Measurements from ENCODE around the gene SHISA5.
"Not testable (repeated sequence)": the region's sequence is repeated elsewhere in the genome, so short reads cannot be mapped to it uniquely, and the experiment has no call there.

Gene SHISA5, protein sequence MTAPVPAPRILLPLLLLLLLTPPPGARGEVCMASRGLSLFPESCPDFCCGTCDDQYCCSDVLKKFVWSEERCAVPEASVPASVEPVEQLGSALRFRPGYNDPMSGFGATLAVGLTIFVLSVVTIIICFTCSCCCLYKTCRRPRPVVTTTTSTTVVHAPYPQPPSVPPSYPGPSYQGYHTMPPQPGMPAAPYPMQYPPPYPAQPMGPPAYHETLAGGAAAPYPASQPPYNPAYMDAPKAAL

DNA sequence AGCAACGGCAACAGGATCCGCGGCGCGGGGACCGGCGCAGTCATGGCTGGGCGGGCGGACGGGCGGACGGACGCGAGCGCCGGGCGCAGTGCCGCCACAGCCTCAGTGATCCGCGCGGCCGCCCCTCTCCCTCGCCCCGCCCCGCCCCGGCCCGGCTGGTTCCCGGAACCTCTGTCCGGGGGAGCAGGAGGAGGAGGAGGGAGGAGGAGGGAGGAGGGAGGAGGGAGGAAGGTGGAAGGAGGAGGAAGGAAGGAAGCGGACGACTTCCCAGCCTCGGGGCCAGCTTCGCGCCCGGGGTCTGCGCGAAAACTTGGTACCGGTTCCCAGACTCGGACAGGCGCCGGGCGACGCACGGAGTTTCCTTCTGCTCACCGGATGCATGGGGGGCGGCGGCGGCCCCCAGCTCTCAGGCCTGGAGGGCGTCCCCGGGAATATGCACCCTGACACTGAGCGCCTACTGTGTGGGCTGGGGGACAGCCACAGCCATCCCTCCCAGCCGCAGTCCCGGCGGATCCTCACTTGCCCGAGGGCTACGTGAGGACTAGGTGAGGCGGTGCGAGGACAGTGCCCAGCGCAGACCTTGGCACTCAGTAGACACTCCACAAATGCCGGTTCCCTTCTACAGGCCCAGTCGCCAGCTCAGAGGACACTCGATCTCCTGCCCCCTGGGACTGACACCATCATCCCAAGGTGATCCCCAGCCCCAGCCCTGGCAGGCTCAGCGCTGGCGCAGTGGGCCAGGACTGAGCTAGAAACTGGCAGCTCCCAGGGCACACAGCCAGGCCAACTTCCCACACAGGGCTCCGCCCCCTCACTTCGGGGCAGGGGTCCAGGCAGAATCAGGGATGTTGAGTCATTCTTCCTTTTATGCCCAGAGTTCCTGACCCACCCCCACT lies at the start of gene SHISA5:
Gene SHISA5, minus strand, starts transcription at position 124 of the 896 bp plus-strand sequence. Its CDS starts 80 bp downstream, at position 44.
- DNase-seq, result peak; percentile 63

DNA sequence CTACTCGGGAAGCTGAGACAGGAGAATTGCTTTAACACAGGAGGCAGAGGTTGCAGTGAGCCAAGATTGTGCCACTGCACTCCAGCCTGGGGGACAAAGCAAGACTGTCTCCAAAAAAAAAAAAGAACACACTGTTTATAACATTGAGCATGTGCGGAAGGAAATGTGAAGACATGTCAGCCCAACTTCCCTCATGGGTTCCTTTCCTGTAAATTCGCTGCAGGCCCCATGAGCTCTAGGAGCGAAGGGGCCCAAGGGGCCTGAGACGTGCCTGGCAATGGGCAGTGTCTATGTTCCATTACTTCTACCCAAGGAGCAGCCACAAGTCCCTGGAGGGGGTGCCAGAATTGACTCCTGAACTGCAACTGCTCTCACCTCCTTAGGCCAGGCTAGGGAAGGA lies 49.4 kb upstream of the SHISA5 start:
- DNase-seq, result no peak

DNA sequence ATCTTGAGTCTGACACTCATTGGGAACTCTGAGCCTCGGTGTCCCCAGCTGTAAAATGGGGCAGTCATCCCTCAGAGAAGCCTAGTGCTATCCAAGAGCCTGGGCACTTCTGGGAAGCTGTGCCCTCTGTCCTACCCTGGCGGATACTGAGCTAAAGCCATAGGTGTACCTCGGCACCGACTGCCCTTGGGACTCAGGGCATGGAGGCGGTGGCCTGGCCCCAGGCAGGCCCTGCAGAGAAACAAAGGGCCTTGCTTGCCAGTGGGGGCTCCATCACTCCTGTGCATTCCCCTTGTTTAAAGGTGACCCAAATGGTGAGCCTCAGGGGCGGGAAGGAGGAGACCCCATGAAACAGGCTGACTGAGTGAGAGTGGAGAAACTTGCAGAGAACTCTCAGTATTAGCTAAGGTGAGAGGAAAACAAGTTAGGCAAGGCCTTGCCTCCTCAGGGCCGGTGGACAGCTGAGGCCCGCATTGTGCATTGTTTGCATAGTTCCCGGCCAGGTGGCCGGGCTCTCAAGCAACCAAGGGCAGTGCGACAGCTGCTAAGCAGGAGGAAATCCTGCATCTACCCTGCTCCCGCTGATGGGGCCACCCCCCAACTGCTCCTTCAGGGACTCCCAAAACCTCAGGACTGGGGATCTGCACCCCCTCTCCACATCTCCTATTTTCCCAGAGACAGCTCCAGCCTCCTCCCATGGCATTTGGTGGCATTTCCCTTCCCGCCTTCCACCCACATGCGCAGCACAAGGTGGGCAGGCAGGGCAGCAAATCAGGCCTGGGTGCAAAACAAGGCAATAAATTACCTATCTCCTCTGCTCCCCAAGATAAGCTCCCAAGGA lies 48.4 kb upstream of the SHISA5 start:
- DNase-seq, result no peak

DNA sequence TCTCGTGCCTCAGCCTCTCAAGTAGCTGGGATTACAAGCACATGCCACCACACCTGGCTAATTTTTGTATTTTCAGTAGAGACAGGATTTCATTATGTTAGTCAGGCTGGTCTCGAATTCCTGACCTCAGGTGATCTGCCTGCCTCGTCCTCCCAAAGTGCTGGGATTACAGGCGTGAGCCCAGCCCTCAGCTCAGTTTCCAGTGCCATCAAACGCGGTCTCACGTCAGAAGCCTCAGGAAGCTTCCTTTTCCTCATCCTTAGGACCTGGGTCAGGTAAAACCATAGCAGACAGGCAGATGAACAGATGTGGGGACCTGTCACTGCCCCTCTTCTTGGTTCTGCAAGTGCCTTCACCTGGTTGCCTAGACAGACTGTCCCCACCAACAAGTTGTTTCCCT lies 47.7 kb upstream of the SHISA5 start:
- DNase-seq, result not testable (repeated sequence)

DNA sequence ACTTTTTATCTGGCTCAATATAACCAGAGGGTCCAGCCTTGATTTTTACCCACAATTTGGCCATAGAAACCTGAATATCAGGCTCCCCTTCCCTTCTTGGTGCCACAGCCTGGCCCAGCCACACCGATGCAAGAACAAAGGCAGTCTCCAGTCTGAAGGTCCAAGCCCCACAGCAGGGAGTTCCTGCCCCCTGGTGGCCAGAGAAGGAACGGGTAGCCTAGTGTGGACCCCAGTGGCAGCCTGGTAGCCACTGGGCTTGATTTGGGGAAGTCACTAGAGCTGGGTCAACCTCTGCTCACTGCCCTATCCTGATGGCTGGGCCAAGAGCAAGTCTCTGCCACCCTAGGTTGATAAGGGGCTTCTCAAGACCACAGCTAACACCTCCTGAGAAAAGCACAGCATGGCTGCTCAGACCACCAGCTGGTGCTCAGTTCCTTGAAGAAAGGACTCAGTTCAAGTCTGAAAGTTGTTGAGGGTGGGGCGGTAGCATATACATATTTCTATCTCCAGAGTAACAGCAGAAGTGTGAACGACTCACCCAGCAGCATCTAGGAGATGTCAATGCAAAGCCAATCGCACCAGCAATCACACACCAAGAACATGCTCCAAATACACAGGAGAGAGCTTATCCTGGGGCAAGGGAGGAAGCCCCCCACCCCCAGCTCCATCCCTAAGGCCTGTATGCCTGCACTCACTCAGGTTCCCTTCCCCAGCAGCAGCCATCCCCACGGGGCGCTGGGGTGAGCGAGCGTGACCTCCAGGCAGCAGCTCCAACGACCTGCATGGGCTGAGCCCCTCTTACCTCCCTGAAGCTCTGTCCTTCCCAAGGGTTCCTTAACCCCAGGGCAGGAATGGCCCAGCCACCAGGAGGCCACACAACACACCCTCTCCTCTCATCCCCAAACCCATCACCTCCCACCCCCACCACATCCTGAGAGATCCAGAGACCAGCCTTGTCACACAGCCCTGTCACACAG lies 45.0 kb upstream of the SHISA5 start:
- peak; percentile 86 for DNase-seq

DNA sequence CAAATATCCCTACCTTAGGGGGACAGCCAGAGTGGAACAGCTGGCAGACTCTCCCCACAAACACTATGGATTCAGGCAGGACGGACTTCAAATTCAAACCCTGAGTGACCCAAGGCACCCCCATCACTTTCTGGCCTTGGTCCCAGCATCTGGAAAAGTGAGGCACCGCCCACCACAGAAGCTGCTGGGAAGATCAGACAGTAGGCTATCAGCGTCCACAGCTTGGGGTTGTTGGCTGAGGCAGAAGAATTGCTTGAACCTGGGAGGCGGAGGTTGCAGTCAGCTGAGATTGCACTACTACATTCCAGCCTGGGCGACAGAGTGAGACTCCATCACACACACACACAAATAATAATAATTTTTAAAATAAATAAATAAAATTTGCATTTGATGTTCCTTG lies 44.2 kb upstream of the SHISA5 start:
- DNase-seq, result no peak

DNA sequence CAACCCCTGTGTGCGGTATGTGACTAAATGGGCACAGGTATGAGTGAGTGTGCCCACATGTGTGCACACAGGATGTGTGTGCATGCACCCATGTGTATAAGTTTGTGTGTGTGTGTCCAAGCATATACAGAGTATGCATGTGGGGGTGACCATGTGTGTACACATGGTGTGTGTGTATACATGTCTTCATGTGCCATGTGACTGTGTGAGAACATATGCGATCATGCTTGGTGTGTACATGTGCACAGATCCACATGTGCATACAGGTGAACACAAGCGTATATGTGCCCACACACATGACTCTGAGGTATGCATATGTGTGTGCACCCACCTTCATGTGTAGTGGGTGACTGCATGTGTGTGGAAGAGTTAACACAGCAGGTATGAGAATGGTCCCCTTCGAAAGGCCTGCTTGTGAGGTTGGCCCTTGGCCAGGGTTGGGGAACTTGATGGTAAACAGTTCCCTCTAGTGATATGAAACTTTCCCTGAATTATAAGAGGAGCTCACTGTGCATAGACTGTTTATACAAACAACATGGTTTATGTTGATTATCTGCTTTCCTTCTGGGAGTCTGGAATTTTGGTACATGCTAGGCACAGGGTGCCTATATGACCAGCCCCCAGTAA lies 42.3 kb upstream of the SHISA5 start:
- DNase-seq, result no peak

DNA sequence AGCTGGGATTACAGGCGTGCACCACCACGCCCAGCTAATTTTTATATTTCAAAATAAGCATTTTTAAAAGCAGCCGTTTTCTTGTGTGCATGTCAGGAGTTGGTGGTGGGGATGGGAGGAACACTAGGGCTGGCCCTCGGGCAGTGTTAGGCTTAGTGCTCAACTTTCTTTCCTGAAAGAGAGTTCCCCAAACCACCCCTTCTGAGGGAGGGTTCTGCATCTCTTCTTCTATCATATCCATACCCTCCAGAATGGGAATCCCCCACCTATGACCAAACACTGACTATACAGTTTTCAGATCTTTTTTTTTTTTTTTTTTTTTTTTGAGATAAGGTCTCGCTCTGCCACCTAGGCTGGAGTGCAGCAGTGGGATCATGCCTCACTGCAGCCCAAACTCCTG lies 40.2 kb upstream of the SHISA5 start:
- DNase-seq, result no peak

DNA sequence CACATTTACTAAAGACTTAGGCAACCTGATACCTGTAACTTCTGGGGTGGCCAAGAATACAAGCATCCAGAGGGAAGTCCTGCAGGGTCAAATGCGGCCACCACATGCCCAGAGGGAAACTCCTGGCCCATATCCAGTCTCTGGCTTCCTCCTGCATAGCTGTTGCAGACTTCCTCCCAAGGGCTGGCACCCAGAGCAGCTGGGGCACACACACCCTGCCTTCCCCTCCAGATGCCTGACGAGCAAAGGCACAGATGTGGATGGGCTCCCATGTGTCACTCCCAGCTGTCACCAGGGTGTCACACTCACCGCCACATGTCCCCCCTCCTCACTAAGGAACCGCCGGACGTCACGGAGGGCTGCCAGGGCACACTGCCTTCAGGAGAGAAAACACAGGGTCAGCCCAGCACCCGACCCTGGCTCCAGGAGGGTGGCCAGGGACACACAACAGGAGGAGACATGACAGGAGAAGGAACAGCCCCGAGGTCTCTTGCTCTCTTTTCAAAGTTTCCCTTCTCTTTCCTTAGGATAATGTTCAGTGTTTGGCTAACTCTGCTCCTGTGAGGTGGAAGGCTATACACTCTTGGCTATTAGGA lies 39.4 kb upstream of the SHISA5 start:
- no peak for DNase-seq

DNA sequence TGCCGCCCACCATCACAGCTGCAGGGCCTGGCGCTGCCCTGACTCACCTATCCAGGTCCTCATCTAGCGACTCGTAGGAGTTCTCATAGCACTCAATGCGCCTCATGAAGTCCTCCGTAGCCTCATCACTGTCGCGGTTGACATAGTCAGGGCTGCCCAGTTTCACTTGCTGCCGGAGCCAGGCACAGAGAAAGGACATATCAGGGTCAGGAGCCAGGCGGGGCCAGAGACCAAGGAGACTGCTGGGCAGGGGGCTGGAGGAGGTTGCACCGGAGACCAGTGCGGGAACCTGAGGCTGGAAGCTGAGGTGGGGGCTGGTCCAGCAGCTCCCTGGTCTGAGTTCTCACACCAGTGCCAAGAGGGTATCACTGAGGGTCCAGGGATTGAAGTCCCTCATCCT lies 34.5 kb upstream of the SHISA5 start:
- DNase-seq, result no peak

DNA sequence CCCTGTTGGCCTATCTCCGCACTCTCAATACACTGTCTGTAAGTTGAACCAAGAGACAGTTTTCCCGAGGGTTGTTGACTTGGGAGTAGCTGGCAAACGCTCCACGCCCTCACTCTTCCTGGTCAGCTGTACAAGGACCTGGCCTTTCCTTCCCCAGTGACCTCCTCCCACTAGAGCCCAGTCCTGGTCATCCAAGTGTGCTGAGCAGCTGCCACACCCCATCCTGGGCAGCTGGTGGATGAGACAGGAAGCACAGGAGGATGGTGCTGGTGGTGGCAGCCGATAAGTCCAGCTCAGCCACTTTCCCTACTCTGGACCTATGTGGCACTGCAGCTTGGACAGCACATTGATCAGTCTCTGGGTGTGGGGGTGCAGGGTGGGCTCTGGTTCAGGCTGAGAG lies 32.8 kb upstream of the SHISA5 start:
- DNase-seq, result no peak

DNA sequence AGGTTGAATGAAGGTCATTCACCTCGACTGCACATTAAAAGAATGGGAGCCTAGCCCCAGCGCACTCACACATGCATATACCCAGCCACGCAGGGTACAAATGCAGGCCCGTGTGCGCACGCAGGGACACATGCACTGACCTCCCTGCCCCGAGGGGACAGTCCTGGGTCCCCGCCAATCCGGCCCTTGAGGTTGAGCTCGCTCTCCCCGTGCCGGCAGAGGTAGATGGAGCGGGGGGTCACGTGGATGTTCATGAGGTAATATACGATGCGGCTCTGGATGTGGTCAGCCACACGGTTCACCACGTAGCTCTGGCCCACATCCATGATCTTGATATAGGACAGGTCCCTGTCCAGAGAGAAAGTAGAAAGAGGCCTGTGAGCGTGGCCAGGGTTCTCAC lies 32.1 kb upstream of the SHISA5 start:
- DNase-seq, result no peak

DNA sequence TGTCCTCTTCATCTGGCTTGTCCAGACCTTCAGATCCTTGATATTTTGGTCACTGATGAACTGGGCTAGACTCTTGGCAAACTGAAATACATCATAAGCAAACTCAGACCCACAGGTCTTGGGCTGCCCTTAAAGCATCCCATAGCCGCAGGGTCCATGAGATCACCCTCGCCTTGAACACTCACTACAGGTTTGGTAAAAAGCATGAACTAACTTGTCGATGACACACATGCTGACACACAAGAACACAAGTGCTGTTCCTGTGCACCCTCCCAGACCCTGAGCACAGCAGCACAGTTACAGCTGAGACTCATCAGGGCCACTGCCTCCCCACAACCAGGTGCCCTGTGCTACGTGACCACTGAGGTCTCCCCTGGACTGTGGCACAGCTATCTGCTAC lies 31.6 kb upstream of the SHISA5 start:
- no peak for DNase-seq

DNA sequence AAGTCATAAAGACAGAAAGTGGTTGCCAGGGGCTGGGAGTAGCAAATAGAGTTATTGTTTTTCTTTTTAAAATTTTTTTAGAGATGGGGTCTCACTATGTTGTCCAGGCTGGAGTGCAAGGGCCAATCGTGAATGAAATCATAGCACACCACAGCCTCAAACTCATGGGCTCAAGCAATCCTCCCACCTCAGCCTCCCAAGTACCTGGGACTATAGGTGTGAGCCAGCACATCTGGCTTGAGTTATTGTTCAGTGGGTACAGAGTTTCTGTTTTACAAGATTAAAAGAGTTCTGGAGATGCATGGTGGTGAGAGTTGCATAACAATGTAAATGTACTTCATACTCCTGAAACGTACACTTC lies 29.0 kb upstream of the SHISA5 start:
- DNase-seq, result no peak

DNA sequence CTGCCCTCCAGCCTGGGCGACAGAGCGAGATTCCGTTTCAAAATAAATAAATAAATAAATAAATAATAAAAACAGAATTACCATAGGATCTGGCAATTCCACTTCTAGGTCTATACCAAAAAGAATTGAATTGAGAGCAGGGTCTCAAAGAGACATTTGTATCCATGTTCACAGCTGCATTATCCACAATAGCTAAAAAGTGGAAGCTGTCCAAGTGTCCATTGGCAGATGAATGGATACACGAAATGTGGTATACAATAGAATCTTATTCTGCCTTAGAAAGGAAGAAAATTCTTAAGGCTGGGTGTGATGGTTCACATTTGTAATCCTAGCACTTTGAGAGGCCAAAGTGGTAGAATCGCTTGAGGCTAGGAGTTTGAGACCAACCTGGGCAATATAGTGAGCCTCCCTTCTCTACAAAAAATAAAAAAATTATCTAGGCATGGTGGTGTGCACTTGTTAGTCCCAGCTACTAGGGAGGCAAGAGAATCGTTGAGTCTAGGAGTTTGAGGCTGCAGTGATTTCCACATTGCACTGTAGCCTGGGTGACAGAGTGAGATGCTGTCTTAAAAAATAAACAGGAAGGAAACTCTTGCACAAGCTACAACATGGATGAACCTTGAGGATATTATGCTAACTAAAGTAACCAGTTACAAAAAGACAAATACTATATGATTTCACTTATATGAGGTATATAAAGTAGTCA lies 28.4 kb upstream of the SHISA5 start:
- DNase-seq, result no peak

DNA sequence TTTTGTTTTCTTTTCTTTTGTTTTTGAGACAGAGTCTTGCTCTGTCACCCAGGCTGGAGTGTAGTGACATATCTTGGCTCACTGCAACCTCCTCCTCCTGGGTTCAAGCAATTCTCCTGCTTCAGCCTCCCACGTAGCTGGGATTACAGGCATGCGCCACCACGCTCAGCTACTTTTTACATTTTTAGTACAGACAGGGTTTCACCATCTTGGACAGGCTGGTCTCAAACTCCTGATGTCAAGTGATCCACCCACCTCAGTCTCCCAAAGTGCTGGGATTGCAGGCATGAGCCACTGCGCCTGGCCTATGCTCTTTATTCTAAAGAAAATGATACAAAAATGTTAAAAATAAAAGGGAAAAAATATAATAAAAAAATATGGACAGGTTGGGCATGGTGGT lies 26.7 kb upstream of the SHISA5 start:
- not testable (repeated sequence) for DNase-seq

DNA sequence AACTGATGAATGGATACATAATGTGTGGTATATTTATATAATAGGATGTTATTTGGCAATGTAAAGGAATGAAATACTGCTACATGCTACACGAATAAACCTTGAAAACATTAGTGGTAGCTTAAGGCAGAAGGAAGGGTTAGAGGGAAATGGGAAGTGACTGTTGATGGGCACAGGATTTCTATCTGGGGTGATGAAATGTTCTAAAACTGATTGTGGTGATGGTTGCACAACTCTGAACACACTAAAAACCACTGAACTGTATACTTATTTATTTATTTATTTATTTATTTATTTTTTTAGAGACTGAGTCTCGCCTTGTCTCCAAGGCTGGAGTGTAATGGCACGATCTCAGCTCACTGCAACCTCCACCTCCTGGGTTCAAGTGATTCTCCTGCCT lies 24.8 kb upstream of the SHISA5 start:
- no peak for DNase-seq

DNA sequence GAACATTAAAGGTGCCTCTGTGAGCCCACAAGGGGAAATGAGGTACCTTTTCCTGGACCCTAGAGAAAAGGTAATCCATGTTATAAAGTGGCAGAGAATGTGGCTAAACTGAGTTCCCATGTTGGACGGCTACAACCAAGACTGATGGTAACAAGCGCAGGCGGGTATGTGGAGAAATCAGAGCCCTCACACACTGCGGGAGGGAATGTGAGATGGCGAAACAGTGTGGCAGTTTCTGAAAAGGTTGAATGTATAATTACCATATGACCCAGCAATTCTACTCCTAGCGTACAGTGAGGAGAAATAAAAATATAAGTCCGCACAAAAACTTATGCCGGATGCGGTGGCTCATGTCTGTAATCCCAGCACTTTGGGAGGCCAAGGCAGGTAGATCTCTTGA lies 24.1 kb upstream of the SHISA5 start:
- DNase-seq, result no peak

DNA sequence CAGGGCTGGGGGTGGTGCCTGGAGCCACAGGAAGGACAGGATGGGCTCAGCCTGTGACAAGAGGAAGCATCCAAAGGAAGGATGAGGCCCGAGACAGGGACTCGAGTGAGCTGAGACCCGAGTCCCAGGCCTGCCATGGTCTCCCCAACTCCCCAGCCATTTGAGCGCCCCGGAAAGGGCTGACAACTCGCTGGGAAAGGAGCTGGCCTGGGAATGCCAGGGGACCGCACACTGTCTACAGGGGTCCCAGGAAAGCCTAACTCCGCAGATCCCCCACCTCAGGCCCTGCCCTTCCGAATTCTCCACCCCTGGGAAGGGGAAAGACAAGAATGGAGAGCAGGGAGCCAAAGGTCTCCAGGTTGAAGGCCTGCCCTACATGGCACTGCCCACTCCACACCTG lies 21.0 kb upstream of the SHISA5 start:
- no peak for DNase-seq

DNA sequence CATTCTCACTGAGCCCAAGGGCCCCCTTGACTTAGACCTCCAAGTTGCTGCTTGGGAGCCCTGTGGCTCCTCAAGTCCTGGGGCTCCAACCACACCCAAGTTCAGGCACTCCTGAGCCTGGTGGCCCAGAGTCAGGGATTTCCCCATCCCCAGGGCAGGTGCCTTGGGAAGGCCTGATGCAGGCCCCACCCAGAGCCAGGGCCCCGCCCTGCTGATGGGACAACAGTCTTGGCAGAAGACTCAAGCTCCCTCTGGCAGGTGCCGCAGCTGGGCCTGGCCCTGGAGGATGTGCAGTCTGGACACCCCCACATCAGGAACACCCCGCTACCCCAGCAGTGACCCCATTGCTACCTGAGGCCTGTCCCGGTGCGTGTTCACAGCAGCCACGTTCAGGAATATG lies 17.7 kb upstream of the SHISA5 start:
- DNase-seq, result no peak

DNA sequence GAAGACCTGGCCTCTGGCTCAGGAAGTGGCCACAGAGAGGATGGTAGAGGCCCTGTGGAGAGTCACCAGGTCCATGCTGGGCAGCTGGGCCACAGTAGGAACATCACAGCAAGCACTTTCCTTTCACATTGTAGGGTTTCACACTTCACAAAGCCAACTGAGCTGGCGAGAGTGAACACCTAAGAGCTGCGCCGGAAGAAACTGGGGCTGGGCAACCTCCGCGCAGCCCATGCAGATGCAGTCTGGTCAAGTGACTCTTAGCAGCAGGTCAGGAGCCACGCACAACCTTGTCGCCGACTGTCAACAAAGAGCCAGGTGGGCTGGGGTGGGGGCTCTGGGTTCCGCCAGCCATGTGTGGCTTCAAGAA lies 15.3 kb upstream of the SHISA5 start:
- DNase-seq, result no peak

All from activated CD4-positive, alpha-beta T cell treated with anti-CD3 and anti-CD28 coated beads, Interleukin-2, amount 50 U/mL, for 16 hours (primary cell).